A673 (cell line): ENCODE data around the gene DPF3.

ENCODE experiments used
- EZH2 ChIP-seq: fragments of 200-600 bp; sonication (generic); IDR thresholded peaks from 2 replicates; pipeline ENCODE4 v1.6.1; 2017; ENCODE audit warnings: borderline replicate concordance, low read depth, mild to moderate bottlenecking, mixed read lengths, antibody characterized with exemption, low read length; ENCODE audit not compliant: poor library complexity, severe bottlenecking
- TF ChIP-seq, protein P1 (sequence below): fragments of 300-800, 200-600 bp; sonication (generic); conservative IDR thresholded peaks from 2 replicates; pipeline ENCODE4 v1.5.1; 2017; ENCODE audit warnings: low read depth, mild to moderate bottlenecking, antibody characterized with exemption, low read length, moderate library complexity, mixed read lengths

DNA sequence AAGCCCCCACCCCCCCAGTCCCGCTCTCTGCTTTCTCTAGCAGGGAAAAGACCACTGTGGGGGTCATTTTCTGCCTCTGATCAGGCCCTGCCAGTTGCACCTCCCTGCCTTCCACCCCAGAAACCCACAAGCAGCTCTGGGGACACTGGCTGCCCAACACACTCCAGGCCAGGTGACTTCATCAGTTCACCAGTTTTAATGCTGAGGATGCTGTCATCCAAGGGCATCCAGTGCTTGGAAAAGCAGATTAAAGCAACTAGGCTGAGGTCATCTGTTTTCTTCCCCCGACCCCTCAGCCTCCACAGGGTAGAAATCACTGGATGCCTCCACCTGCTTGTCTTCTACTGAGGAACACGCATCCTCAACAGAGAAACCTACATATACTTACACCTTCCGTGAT lies 282.4 kb downstream of the DPF3 start:
- TF ChIP-seq, protein P1, sequence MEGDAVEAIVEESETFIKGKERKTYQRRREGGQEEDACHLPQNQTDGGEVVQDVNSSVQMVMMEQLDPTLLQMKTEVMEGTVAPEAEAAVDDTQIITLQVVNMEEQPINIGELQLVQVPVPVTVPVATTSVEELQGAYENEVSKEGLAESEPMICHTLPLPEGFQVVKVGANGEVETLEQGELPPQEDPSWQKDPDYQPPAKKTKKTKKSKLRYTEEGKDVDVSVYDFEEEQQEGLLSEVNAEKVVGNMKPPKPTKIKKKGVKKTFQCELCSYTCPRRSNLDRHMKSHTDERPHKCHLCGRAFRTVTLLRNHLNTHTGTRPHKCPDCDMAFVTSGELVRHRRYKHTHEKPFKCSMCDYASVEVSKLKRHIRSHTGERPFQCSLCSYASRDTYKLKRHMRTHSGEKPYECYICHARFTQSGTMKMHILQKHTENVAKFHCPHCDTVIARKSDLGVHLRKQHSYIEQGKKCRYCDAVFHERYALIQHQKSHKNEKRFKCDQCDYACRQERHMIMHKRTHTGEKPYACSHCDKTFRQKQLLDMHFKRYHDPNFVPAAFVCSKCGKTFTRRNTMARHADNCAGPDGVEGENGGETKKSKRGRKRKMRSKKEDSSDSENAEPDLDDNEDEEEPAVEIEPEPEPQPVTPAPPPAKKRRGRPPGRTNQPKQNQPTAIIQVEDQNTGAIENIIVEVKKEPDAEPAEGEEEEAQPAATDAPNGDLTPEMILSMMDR, result no peak
- no peak for TF ChIP-seq EZH2
